Endodermal cell (in vitro differentiated cells): ENCODE measurements around the gene MRGPRE. TPM values are rescaled to one million over a fixed set of nuclear protein-coding genes. Genes with fewer than 3 reads are reported as not detected.

Experiments
- DNase-seq: peaks from one replicate; pipeline ENCODE4 v3.0.0-alpha.2; 2017
- H3K27ac ChIP-seq: 2 replicates; pipeline ENCODE4 v1.5.1; 2013; ENCODE audit warnings: mild to moderate bottlenecking, low read depth, low read length, moderate library complexity
- H3K27me3 ChIP-seq: 2 replicates; pipeline ENCODE4 v1.6.1; 2013; ENCODE audit warnings: mild to moderate bottlenecking, low read length, moderate library complexity; ENCODE audit not compliant: insufficient read depth, control insufficient read depth, poor library complexity, severe bottlenecking
- H3K36me3 ChIP-seq: 2 replicates; pipeline ENCODE4 v1.7.0; 2013; ENCODE audit warnings: mild to moderate bottlenecking, low read length, moderate library complexity; ENCODE audit not compliant: control insufficient read depth, insufficient read depth
- H3K4me1 ChIP-seq: one replicate; pipeline ENCODE4 v1.7.0; 2013; ENCODE audit warnings: low read length; ENCODE audit not compliant: control insufficient read depth, insufficient read depth
- H3K4me3 ChIP-seq: 2 replicates; pipeline ENCODE4 v1.5.1; 2013; ENCODE audit warnings: mild to moderate bottlenecking, low read length, moderate library complexity
- H3K9ac ChIP-seq: 2 replicates; pipeline ENCODE4 v1.6.1; 2013; ENCODE audit warnings: mild to moderate bottlenecking, low read length, moderate library complexity; ENCODE audit not compliant: poor library complexity, severe bottlenecking; ENCODE audit errors: extremely low read depth
- H3K9me3 ChIP-seq: 2 replicates; pipeline ENCODE4 v1.6.1; 2013; ENCODE audit warnings: mild to moderate bottlenecking, low read length, moderate library complexity; ENCODE audit not compliant: control insufficient read depth
- H3K27ac Mint-ChIP-seq: 2 replicates; pipeline ENCODE4 v1.8.0; 2020; ENCODE audit warnings: mixed read lengths
- H3K27me3 Mint-ChIP-seq: 2 replicates; pipeline ENCODE4 v1.8.0; 2021; ENCODE audit warnings: mild to moderate bottlenecking, mixed read lengths; ENCODE audit not compliant: insufficient read depth
- H3K36me3 Mint-ChIP-seq: 2 replicates; pipeline ENCODE4 v1.8.0; 2020; ENCODE audit warnings: low read depth, mixed read lengths
- H3K4me1 Mint-ChIP-seq: 2 replicates; pipeline ENCODE4 v1.8.0; 2020; ENCODE audit warnings: mixed read lengths
- H3K4me3 Mint-ChIP-seq: 2 replicates; pipeline ENCODE4 v1.8.0; 2020; ENCODE audit warnings: mild to moderate bottlenecking, moderate library complexity, mixed read lengths
- H3K9me3 Mint-ChIP-seq: 2 replicates; pipeline ENCODE4 v1.8.0; 2020; ENCODE audit warnings: mild to moderate bottlenecking, mixed read lengths
- CTCF ChIP-seq: fragments of 200-600 bp; sonication (generic); conservative IDR thresholded peaks from 2 replicates; pipeline ENCODE4 v1.5.0; 2021; ENCODE audit warnings: antibody characterized with exemption, mild to moderate bottlenecking
- whole genome bisulfite sequencing, 2 experiments: methylation state at CpG; one replicate each; pipeline versions ENCODE4 v1.1.5 to v1.1.7; 2013; ENCODE audit warnings: missing lambda C conversion rate in 2 of 2, mixed read lengths in 1 of 2; ENCODE audit not compliant: insufficient coverage in 1 of 2, insufficient read length in 1 of 2; 5-methylcytosine and 5-hydroxymethylcytosine counted together
- total RNA-seq, 2 donors: library from RNA; stranded (reverse); fragmentation: NEBNext Ultra II Directional in 1 of 2; extraction: Animal tissue kit (Norgen Biotek cat#: 25700) in 1 of 2; gene quantifications; 2 replicates in 1 of 2; 3 replicates in 1 of 2; pipeline ENCODE4 v1.2.1, GENCODE V29; 2021

Gene MRGPRE
- total RNA-seq, 2 donors from 2014 or later: not detected

DNA sequence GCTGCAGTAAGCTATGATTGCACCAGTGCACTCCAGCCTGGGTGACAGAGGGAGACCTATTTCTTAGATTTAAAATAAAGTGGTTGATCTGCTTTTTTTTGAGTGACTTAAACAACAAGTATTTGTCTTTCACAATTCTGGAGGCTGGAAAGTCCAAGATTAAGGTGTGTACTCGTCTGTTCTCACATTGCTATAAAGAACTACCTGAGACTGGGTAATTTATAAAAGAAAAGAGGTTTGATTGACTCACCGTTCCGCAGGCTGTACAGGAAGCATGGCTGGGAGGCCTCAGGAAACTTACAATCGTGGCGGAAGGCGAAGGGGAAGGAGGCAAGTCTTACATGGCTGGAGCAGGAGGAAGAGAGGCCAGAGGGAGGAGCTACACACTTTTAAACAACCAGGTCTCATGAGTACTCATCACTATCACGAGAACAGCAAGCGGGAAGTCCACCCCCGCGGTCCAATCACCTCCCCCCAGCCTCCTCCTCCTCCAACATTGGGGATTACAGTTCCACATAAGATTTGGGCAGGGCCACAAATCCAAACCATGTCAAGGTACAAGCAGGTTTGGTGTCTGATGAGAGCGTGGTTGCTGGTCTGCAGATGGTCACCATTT is 47.4 kb downstream of the MRGPRE start:
- no peak overlapping the region for H3K4me3 Mint-ChIP-seq
- H3K27ac ChIP-seq: no peak overlapping the region
- TF ChIP-seq CTCF: no peak
- peaks cover 5% of the 10 kb centered on the region for H3K9me3 Mint-ChIP-seq
- H3K27ac Mint-ChIP-seq: no peak overlapping the region
- H3K4me1 Mint-ChIP-seq: peaks cover 4% of the 10 kb centered on the region
- H3K36me3 Mint-ChIP-seq: no peaks in the 10 kb centered on the region
- no peaks in the 10 kb centered on the region for H3K27me3 ChIP-seq
- DNase-seq: no peak
- WGBS, 2 experiments: 87 to 90% methylated on average over 7 to 10 of the region's 11 CpGs
- no peaks in the 10 kb centered on the region for H3K9me3 ChIP-seq
- no peak overlapping the region for H3K4me3 ChIP-seq
- H3K4me1 ChIP-seq: no peaks in the 10 kb centered on the region
- no peak overlapping the region for H3K9ac ChIP-seq
- peaks cover 56% of the 10 kb centered on the region for H3K27me3 Mint-ChIP-seq
- H3K36me3 ChIP-seq: no peaks in the 10 kb centered on the region

DNA sequence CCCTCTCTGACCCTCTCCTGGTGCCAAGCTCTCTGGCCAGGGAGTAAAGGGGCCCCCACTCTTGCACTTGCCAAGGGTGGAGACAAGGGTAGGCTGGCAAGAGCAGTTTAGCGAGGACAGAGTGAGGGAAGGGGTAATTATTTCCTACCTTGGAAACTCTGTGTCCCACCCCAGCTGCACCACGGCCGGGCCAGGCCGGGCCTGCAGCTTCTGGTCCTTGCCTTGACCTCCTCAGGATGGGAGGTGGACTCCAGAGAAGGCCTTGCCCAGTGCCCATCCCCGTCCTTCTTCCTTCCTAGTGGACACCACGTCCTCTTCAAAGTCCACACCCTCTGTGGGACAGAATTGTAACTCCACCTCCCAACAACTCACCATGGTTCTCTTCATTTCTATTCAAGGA is 48.7 kb downstream of the MRGPRE start:
- Mint-ChIP-seq H3K4me3 (no peak overlapping the region), H3K27ac (no peak overlapping the region), H3K36me3 (no peaks in the 10 kb centered on the region), H3K4me1 (no peaks in the 10 kb centered on the region), H3K9me3 (peaks cover 8% of the 10 kb centered on the region), H3K27me3 (peaks cover 53% of the 10 kb centered on the region)
- Histone ChIP-seq H3K36me3 (no peaks in the 10 kb centered on the region), H3K27ac (no peak overlapping the region), H3K9me3 (no peaks in the 10 kb centered on the region), H3K9ac (no peak overlapping the region), H3K27me3 (peaks cover under 1% of the 10 kb centered on the region), H3K4me3 (no peak overlapping the region), H3K4me1 (no peaks in the 10 kb centered on the region)
- WGBS, 2 experiments: 88 to 94% methylated on average over 3 to 6 of the region's 6 CpGs
- no peak for TF ChIP-seq CTCF
- DNase-seq: no peak

DNA sequence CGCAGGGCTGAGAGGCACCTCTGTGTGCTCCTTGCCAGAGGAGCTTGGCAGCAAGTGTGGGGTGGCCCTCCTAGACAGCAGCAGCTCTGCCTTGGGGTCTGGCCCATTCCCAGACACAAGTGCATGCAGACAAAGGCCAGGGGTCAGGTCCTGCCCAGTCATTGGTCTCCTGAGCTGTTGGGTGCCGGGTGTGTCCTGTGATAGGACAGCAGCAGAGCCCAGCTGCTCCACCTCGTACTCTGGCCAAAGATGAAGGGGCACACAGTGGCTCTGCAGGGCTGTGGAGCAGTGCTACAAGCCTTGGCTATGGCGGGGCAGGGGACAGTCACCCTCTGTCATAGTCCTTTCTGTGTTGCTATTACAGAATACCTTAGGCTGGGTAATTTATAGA is 49.8 kb downstream of the MRGPRE start:
- H3K27me3 Mint-ChIP-seq: peaks cover 46% of the 10 kb centered on the region
- H3K4me3 Mint-ChIP-seq: no peak overlapping the region
- H3K9me3 Mint-ChIP-seq: peaks cover 8% of the 10 kb centered on the region
- WGBS, 2 experiments: 80 to 87% methylated on average over 1 to 4 of the region's 4 CpGs
- no peaks in the 10 kb centered on the region for H3K9me3 ChIP-seq
- H3K4me1 ChIP-seq: no peaks in the 10 kb centered on the region
- H3K9ac ChIP-seq: no peak overlapping the region
- no peaks in the 10 kb centered on the region for H3K36me3 Mint-ChIP-seq
- no peak for TF ChIP-seq CTCF
- H3K4me3 ChIP-seq: no peak overlapping the region
- no peaks in the 10 kb centered on the region for H3K4me1 Mint-ChIP-seq
- DNase-seq: no peak
- no peaks in the 10 kb centered on the region for H3K36me3 ChIP-seq
- H3K27ac Mint-ChIP-seq: no peak overlapping the region
- peaks cover 5% of the 10 kb centered on the region for H3K27me3 ChIP-seq
- H3K27ac ChIP-seq: no peak overlapping the region
